ENCODE results near the gene MYO9A. TPM values are rescaled to one million over a fixed set of nuclear protein-coding genes. Genes with fewer than 3 reads are reported as not detected.

Gene MYO9A
- total RNA-seq, 1 experiment from 2014 or later, result 41.6 TPM

DNA sequence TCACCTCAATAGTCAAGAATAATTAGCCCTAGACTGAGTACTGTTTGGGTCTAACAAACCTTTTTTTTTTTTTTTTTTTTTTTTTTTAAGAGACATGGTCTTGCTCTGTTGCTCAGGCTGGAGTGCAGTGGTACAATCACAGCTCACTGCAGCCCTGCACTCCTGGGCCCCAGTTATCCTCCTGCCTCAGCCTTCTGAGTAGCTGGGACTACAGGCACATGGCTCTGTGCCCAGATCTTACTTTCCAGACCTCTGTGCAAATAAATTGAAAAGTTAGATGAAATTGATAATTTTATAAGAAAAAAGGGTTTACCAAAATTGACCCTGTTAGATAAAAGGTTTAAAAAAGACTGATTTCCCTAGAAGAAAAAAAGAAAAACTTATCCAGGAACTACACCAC lies 228.6 kb downstream of the MYO9A start:
- in situ Hi-C loops (cut with HindIII; ENCODE audit: low pct_unique_long_range_greater_than_20kb, low sequenced_read_pairs) (no loop called here), intact Hi-C loops (cut with micrococcal nuclease; ENCODE audit: unreplicated experiment) (no loop called here)

GRCh38 chr15:71888797-71889196 lies 229.2 kb downstream of the MYO9A start:
- in situ Hi-C loops (cut with HindIII; ENCODE audit: low pct_unique_long_range_greater_than_20kb, low sequenced_read_pairs) (no loop called here), intact Hi-C loops (cut with micrococcal nuclease; ENCODE audit: unreplicated experiment) (no loop called here)
- BruUV-seq (replicated peaks), result no TSS peak
- no peaks in the 10 kb centered on the region for H3K9me3 ChIP-seq (ENCODE audit: control insufficient read depth, insufficient read depth, low read depth, low read length)
- H3K4me3 ChIP-seq (ENCODE audit: low read depth in 2 of 2, low read length in 2 of 2), result no peak overlapping the region
- TF ChIP-seq, protein P1, sequence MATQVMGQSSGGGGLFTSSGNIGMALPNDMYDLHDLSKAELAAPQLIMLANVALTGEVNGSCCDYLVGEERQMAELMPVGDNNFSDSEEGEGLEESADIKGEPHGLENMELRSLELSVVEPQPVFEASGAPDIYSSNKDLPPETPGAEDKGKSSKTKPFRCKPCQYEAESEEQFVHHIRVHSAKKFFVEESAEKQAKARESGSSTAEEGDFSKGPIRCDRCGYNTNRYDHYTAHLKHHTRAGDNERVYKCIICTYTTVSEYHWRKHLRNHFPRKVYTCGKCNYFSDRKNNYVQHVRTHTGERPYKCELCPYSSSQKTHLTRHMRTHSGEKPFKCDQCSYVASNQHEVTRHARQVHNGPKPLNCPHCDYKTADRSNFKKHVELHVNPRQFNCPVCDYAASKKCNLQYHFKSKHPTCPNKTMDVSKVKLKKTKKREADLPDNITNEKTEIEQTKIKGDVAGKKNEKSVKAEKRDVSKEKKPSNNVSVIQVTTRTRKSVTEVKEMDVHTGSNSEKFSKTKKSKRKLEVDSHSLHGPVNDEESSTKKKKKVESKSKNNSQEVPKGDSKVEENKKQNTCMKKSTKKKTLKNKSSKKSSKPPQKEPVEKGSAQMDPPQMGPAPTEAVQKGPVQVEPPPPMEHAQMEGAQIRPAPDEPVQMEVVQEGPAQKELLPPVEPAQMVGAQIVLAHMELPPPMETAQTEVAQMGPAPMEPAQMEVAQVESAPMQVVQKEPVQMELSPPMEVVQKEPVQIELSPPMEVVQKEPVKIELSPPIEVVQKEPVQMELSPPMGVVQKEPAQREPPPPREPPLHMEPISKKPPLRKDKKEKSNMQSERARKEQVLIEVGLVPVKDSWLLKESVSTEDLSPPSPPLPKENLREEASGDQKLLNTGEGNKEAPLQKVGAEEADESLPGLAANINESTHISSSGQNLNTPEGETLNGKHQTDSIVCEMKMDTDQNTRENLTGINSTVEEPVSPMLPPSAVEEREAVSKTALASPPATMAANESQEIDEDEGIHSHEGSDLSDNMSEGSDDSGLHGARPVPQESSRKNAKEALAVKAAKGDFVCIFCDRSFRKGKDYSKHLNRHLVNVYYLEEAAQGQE (IDR thresholded peaks at IDR 0.05; ENCODE audit: insufficient read depth in 1 of 2, low read depth in 2 of 2, low read length in 1 of 2), result no peak
- TF ChIP-seq TCF7L2 (IDR thresholded peaks at IDR 0.05; ENCODE audit: low read depth, low read length) (no peak), SIN3A (IDR thresholded peaks at IDR 0.05; ENCODE audit: borderline replicate concordance, insufficient read depth, low read depth, low read length) (no peak), POLR2AphosphoS5 (IDR thresholded peaks at IDR 0.05; ENCODE audit: low read depth, low read length) (no peak)
- TF ChIP-seq, protein P2, sequence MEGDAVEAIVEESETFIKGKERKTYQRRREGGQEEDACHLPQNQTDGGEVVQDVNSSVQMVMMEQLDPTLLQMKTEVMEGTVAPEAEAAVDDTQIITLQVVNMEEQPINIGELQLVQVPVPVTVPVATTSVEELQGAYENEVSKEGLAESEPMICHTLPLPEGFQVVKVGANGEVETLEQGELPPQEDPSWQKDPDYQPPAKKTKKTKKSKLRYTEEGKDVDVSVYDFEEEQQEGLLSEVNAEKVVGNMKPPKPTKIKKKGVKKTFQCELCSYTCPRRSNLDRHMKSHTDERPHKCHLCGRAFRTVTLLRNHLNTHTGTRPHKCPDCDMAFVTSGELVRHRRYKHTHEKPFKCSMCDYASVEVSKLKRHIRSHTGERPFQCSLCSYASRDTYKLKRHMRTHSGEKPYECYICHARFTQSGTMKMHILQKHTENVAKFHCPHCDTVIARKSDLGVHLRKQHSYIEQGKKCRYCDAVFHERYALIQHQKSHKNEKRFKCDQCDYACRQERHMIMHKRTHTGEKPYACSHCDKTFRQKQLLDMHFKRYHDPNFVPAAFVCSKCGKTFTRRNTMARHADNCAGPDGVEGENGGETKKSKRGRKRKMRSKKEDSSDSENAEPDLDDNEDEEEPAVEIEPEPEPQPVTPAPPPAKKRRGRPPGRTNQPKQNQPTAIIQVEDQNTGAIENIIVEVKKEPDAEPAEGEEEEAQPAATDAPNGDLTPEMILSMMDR (IDR thresholded peaks at IDR 0.05), result no peak
- no peak for DNase-seq (ENCODE audit: low read depth, low spot score)
- ChIA-PET CTCF (no interaction called here), POLR2A (no interaction called here)
- H3K36me3 ChIP-seq (ENCODE audit: control insufficient read depth, insufficient read depth, low read length), result peaks cover 7% of the 10 kb centered on the region
- no peak overlapping the region for H3K27ac ChIP-seq (ENCODE audit: low read length)
- no peaks in the 10 kb centered on the region for H3K4me1 ChIP-seq (ENCODE audit: control insufficient read depth, insufficient read depth, low read length)
- ATAC-seq, result no peak
- H3K27me3 ChIP-seq (ENCODE audit: control insufficient read depth, insufficient read depth, low read length), result no peaks in the 10 kb centered on the region

More for the DNA sequence above, 228.6 kb downstream of the MYO9A start:
- BruUV-seq (replicated peaks), result no TSS peak
- Histone ChIP-seq H3K4me3 (ENCODE audit: low read depth in 2 of 2, low read length in 2 of 2) (no peak overlapping the region), H3K36me3 (ENCODE audit: control insufficient read depth, insufficient read depth, low read length) (peaks cover 7% of the 10 kb centered on the region), H3K9me3 (ENCODE audit: control insufficient read depth, insufficient read depth, low read depth, low read length) (no peaks in the 10 kb centered on the region), H3K4me1 (ENCODE audit: control insufficient read depth, insufficient read depth, low read length) (no peaks in the 10 kb centered on the region), H3K27me3 (ENCODE audit: control insufficient read depth, insufficient read depth, low read length) (no peaks in the 10 kb centered on the region), H3K27ac (ENCODE audit: low read length) (no peak overlapping the region)
- POLR2A ChIA-PET, result interaction anchor here (0.7 kb wide), 1 partner anchor 17 kb away, joined by 13 read pairs; no protein-coding TSS in a partner anchor
- ATAC-seq (no peak), DNase-seq (ENCODE audit: low read depth, low spot score) (no peak)
- TF ChIP-seq POLR2AphosphoS5 (IDR thresholded peaks at IDR 0.05; ENCODE audit: low read depth, low read length), result no peak
- TF ChIP-seq, protein P2 (IDR thresholded peaks at IDR 0.05), result no peak
- TF ChIP-seq, protein P1 (IDR thresholded peaks at IDR 0.05; ENCODE audit: insufficient read depth in 1 of 2, low read depth in 2 of 2, low read length in 1 of 2), result no peak
- no peak for TF ChIP-seq SIN3A (IDR thresholded peaks at IDR 0.05; ENCODE audit: borderline replicate concordance, insufficient read depth, low read depth, low read length)
- TF ChIP-seq TCF7L2 (IDR thresholded peaks at IDR 0.05; ENCODE audit: low read depth, low read length), result no peak
- CTCF ChIA-PET, result interaction anchor here (0.6 kb wide), 2 partner anchors 146 to 201 kb away, joined by 6 read pairs; no protein-coding TSS in a partner anchor

Data from Panc1 (cell line).